AG10803 (cell line): ENCODE measurements around the gene ZDHHC14.
A peak's percentile ranks its signal among the peaks of the same experiment; 100 is the strongest.
"Not testable (repeated sequence)": the region's sequence is repeated elsewhere in the genome, so short reads cannot be mapped to it uniquely, and the experiment has no call there.

Experiments used
- DNase-seq: peaks from one replicate; pipeline ENCODE4 v3.0.0; 2010; ENCODE audit warnings: low read depth
- H3K4me3 ChIP-seq: 2 replicates; pipeline ENCODE4 v1.5.1; 2011; ENCODE audit warnings: mild to moderate bottlenecking, low read length, control low read depth
- CTCF ChIP-seq: conservative IDR thresholded peaks from 2 replicates; pipeline ENCODE4 v1.5.1; 2011; ENCODE audit warnings: mild to moderate bottlenecking, low read length, control low read depth, inconsistent platforms

The ZDHHC14 gene

GRCh38 chr6:157716251-157716995 is 335.4 kb downstream of the ZDHHC14 start:
- H3K4me3 ChIP-seq, result peak overlapping the region; percentile 40
- peak; percentile 74 for DNase-seq
- no peak for TF ChIP-seq CTCF

- TF ChIP-seq CTCF, result no peak
- H3K4me3 ChIP-seq, result no peak overlapping the region
- DNase-seq, result no peak
Observed at GRCh38 chr6:157717340-157717748, 336.4 kb downstream of the ZDHHC14 start.

GRCh38 chr6:157718503-157719187 is 337.7 kb downstream of the ZDHHC14 start:
- no peak for TF ChIP-seq CTCF
- no peak for DNase-seq
- no peak overlapping the region for H3K4me3 ChIP-seq

GRCh38 chr6:157720964-157721363 is 340.0 kb downstream of the ZDHHC14 start:
- not testable (repeated sequence) for H3K4me3 ChIP-seq, DNase-seq

- TF ChIP-seq CTCF, result no peak
- H3K4me3 ChIP-seq, result no peak overlapping the region
- DNase-seq, result no peak
Observed at GRCh38 chr6:157721426-157721825, 340.4 kb downstream of the ZDHHC14 start.

GRCh38 chr6:157721830-157722229 is 340.8 kb downstream of the ZDHHC14 start:
- DNase-seq, result no peak
- H3K4me3 ChIP-seq, result no peak overlapping the region
- no peak for TF ChIP-seq CTCF

GRCh38 chr6:157723376-157723775 is 342.4 kb downstream of the ZDHHC14 start:
- no peak for DNase-seq
- no peak overlapping the region for H3K4me3 ChIP-seq
- TF ChIP-seq CTCF, result no peak
